Spleen (tissue), 11 donors: ENCODE data around the gene TMEM209. TPM values are rescaled to one million over a fixed set of nuclear protein-coding genes. Genes with fewer than 3 reads are reported as not detected.

ENCODE experiments used
- DNase-seq: peaks from one replicate; pipeline ENCODE4 v3.0.0-alpha.2; 2020
- H3K27ac ChIP-seq, 8 donors: fragments of 200-600 bp; sonication (generic) in 7 of 8; 1 replicate in 4 of 8; 2 replicates in 4 of 8; pipeline versions ENCODE4 v1.5.0 to v1.8.0; 2016 to 2021; ENCODE audit warnings: inconsistent platforms in 4 of 8, mild to moderate bottlenecking in 4 of 8, moderate library complexity in 1 of 8
- H3K27me3 ChIP-seq, 7 donors: fragments of 200-600 bp; sonication (generic) in 6 of 7; replicated peaks in 1 of 7; 1 replicate in 4 of 7; 2 replicates in 3 of 7; pipeline versions ENCODE4 v1.5.0 to v1.8.0; 2016 to 2021; ENCODE audit warnings: inconsistent platforms in 3 of 7, mild to moderate bottlenecking in 1 of 7
- H3K36me3 ChIP-seq, 6 donors: fragments of 200-600 bp; sonication (generic) in 5 of 6; 1 replicate in 4 of 6; 2 replicates in 2 of 6; pipeline versions ENCODE4 v1.5.0 to v1.8.0; 2016 to 2021; ENCODE audit warnings: inconsistent platforms in 2 of 6
- H3K4me1 ChIP-seq, 6 donors: fragments of 200-600 bp; sonication (generic) in 5 of 6; 1 replicate in 3 of 6; 2 replicates in 3 of 6; pipeline versions ENCODE4 v1.5.0 to v1.8.0; 2016 to 2021; ENCODE audit warnings: inconsistent platforms in 3 of 6
- H3K4me3 ChIP-seq, 8 donors: fragments of 200-600 bp; sonication (generic) in 7 of 8; 1 replicate in 4 of 8; 2 replicates in 4 of 8; pipeline versions ENCODE4 v1.5.0 to v1.8.0; 2016 to 2021; ENCODE audit warnings: inconsistent platforms in 4 of 8, mild to moderate bottlenecking in 4 of 8, moderate library complexity in 2 of 8
- H3K9me3 ChIP-seq, 8 donors: fragments of 200-600 bp; sonication (generic) in 7 of 8; 1 replicate in 4 of 8; 2 replicates in 4 of 8; pipeline versions ENCODE4 v1.5.0 to v1.8.0; 2016 to 2021; ENCODE audit warnings: inconsistent platforms in 4 of 8
- POLR2A ChIP-seq, 3 donors: fragments of 450-650 bp; IDR thresholded peaks; one replicate each; pipeline ENCODE4 v1.5.1; 2017; ENCODE audit warnings: antibody characterized with exemption in 3 of 3, mild to moderate bottlenecking in 1 of 3
- POLR2AphosphoS5 ChIP-seq, 3 donors: sonication (generic); formaldehyde crosslinking; IDR thresholded peaks; one replicate each; pipeline ENCODE4 v1.5.1; 2017; ENCODE audit warnings: antibody characterized with exemption in 3 of 3
- WGBS, 5 donors: extraction: QIAGEN DNeasy Blood & Tissue Kit in 3 of 5; methylation state at CpG; one replicate each; pipeline versions ENCODE4 v1.1.5 to v1.1.7; 2013 to 2018; 5-methylcytosine and 5-hydroxymethylcytosine counted together
- intact Hi-C: fragments of 100-400 bp; cut with DNase I; formaldehyde crosslinking; loops from one replicate; pipeline ENCODE4 v1.15.0; 2023; ENCODE audit warnings: low total_unique reads
- polyA plus RNA-seq, 3 donors: library from polyadenylated mRNA; stranded (reverse); fragments of 200-250 nt; gene quantifications; one replicate each; pipeline ENCODE4 v1.2.1, GENCODE V29; 2013
- total RNA-seq, 7 donors: library from RNA; depleted of rRNA in 3 of 7; stranded (reverse); fragments of >200 nt in 3 of 7; fragmentation: NEBNext Ultra II Directional in 4 of 7; extraction: Animal tissue kit (Norgen Biotek cat#: 25700) in 4 of 7; gene quantifications; one replicate each; pipeline versions ENCODE4 v1.1.0 to v1.2.1, GENCODE V29; 2016 to 2021
- TF ChIP-seq, protein P1 (sequence below), 11 experiments: fragments of 200-600 bp in 7 of 11; fragments of 450-650 bp in 4 of 11; sonication (generic) in 4 of 11; IDR thresholded peaks in 8 of 11; conservative IDR thresholded peaks in 3 of 11; 1 replicate in 7 of 11; 2 replicates in 4 of 11; pipeline versions ENCODE4 v1.4.0 to v1.8.0; 2016 to 2021; ENCODE audit warnings: antibody characterized with exemption in 11 of 11, inconsistent platforms in 4 of 11, mild to moderate bottlenecking in 1 of 11
- donor health status: healthy with polysubstance abuse.
- donor health status: DM: no; HTN: no; CAD: no; lungs with moderate emphysema.
- donor health status: DM: no; HTN: no; CAD: no.
- donor health status: Bipolar disorder and iron deficiency.
- donor health status: healthy.
- donor health status: DM: no; HTN: no; CAD: no.
- donor health status: DM: yes; HTN: yes; CAD: no.

Gene TMEM209
- total and polyA plus RNA-seq, 10 donors = 5.9 to 25.4 (median 17.4) TPM

DNA sequence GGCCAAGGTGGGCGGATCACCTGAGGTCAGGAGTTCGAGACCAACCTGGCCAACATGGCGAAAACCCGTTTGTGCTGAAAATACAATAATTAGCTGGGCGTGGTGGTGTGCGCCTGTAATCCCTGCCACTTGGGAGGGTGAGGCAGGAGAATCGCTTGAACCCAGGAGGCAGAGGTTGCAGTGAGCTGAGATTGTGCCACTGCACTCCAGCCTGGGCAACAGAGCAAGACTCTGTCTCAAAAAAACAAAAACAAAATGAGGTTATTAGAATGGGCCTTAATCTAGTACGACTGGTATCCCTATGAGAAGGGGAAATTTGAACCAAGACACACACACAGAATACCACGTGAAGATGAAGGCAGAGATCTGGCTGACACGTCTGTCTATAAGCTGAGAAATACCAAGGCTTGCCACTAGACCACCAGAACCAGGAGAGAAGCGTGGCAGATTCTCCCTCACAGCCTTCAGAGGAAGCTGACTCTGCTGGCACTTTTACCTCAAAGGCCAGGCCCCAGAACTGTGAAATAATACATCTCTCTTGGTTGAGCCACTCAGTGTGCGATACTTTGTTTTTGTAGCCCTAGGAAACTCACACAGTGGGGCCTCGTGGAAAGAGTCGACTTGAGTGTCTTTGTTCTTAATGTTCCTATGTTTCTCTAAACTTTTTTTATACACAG is 59.6 kb downstream of the TMEM209 start:
- intact Hi-C loops = no loop called here
- peak; percentile 50 for DNase-seq
- Histone ChIP-seq H3K4me3 (no peak overlapping the region), H3K4me1 (peaks cover 5 to 55% (median 32%) of the 10 kb centered on the region in 6 donors), H3K27ac (peak overlapping the region in 1 of 8 donors; percentile 21), H3K36me3 (peaks cover 0 to 2% (median 0%) of the 10 kb centered on the region in 6 donors), H3K9me3 (no peaks in the 10 kb centered on the region), H3K27me3 (no peaks in the 10 kb centered on the region)
- WGBS, 5 donors = 87 to 93% (median 91%) methylated on average over 14 of the region's 14 CpGs
- no peak for TF ChIP-seq POLR2AphosphoS5 (IDR thresholded peaks at IDR 0.05)
- TF ChIP-seq POLR2A (IDR thresholded peaks at IDR 0.05) = no peak
- TF ChIP-seq, protein P1, sequence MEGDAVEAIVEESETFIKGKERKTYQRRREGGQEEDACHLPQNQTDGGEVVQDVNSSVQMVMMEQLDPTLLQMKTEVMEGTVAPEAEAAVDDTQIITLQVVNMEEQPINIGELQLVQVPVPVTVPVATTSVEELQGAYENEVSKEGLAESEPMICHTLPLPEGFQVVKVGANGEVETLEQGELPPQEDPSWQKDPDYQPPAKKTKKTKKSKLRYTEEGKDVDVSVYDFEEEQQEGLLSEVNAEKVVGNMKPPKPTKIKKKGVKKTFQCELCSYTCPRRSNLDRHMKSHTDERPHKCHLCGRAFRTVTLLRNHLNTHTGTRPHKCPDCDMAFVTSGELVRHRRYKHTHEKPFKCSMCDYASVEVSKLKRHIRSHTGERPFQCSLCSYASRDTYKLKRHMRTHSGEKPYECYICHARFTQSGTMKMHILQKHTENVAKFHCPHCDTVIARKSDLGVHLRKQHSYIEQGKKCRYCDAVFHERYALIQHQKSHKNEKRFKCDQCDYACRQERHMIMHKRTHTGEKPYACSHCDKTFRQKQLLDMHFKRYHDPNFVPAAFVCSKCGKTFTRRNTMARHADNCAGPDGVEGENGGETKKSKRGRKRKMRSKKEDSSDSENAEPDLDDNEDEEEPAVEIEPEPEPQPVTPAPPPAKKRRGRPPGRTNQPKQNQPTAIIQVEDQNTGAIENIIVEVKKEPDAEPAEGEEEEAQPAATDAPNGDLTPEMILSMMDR (IDR thresholded peaks at IDR 0.05 in 8 of 11, conservative IDR thresholded peaks at IDR 0.05 in 3 of 11) = no peak

DNA sequence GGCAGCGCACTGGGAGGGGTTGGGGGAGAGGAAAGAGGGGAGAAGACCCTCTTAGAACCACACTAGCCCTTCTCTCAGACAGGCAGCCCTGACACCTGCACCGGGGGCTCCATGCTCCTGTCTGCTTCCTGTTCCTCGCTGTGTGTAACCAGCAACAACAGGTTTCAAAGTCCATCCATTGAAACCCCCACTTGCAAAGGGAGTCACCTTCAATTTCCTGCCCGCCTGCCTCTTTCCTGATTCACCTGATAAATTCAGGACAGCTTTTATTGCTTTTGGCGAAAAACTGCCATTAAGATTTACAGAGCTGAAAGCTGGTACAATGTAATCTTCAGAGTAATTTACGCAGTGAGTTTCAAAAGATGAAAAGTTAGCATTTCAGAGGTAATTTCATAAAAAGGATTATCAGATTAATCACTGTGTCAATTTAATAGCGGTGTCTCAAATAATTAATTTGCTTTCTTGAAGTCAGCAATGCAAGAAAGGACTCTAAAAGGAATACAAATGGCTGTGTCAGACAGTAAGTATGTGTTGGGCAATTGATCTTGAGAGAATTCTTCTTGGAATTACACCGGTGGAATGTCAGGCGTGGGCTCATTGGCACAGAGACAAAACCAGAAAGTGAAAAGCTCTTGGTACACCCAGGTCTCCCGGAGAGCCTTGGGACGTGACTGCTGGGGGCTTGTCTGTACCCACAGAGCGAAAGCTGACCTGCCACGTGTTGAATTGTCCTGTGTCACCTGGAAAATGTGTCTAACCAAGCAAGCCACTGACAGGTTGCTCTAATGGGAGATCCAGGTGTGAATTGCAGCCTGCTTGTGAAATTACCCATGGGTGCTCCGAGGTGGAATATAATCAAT is 60.7 kb downstream of the TMEM209 start:
- H3K4me1 ChIP-seq = peaks cover 5 to 50% (median 27%) of the 10 kb centered on the region in 6 donors
- intact Hi-C loops = no loop called here
- peaks cover 0 to 12% (median 0%) of the 10 kb centered on the region in 6 donors for H3K36me3 ChIP-seq
- no peaks in the 10 kb centered on the region for H3K27me3 ChIP-seq
- H3K4me3 ChIP-seq = no peak overlapping the region
- WGBS, 5 donors = 73 to 83% (median 77%) methylated on average over 14 of the region's 14 CpGs
- TF ChIP-seq, protein P1 (IDR thresholded peaks at IDR 0.05 in 8 of 11, conservative IDR thresholded peaks at IDR 0.05 in 3 of 11) = no peak
- TF ChIP-seq POLR2AphosphoS5 (IDR thresholded peaks at IDR 0.05) (no peak), POLR2A (IDR thresholded peaks at IDR 0.05) (no peak)
- peak; percentile 56 for DNase-seq
- H3K27ac ChIP-seq = no peak overlapping the region
- no peaks in the 10 kb centered on the region for H3K9me3 ChIP-seq

- Histone ChIP-seq H3K36me3 (peaks cover 0 to 18% (median 2%) of the 10 kb centered on the region in 6 donors), H3K4me3 (no peak overlapping the region), H3K9me3 (no peaks in the 10 kb centered on the region), H3K4me1 (peaks cover 5 to 44% (median 23%) of the 10 kb centered on the region in 6 donors), H3K27ac (no peak overlapping the region), H3K27me3 (no peaks in the 10 kb centered on the region)
- WGBS, 5 donors = 79 to 88% (median 79%) methylated on average over 3 of the region's 3 CpGs
- TF ChIP-seq POLR2AphosphoS5 (IDR thresholded peaks at IDR 0.05) = no peak
- TF ChIP-seq POLR2A (IDR thresholded peaks at IDR 0.05) = no peak
- TF ChIP-seq, protein P1 (IDR thresholded peaks at IDR 0.05 in 8 of 11, conservative IDR thresholded peaks at IDR 0.05 in 3 of 11) = no peak
- no peak for DNase-seq
- intact Hi-C loops = no loop called here
Observed at GRCh38 chr7:130143986-130144311, 61.3 kb downstream of the TMEM209 start.

DNA sequence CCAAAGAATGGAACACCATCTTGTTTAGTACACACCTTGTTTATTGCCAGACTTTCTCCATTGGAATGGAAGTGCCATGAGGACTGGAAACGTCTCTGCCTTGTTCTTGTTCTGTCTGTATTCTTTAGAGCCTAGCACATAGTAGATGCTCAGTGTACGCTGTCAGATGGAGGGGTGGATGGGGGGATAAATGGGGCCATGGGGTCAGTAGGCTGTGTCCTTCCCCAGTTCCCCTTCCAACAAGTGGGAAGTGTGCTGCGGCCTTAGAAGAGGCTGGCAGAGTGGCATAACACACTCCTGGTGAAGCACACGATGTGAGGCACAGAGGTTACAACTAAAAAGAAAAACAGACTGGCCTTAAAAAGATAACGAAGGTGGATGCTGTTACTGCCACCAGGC is 61.9 kb downstream of the TMEM209 start:
- Histone ChIP-seq H3K9me3 (no peaks in the 10 kb centered on the region), H3K27ac (peak overlapping the region in 1 of 8 donors; percentile 75), H3K4me3 (no peak overlapping the region), H3K36me3 (peaks cover 0 to 24% (median 2%) of the 10 kb centered on the region in 6 donors), H3K27me3 (no peaks in the 10 kb centered on the region), H3K4me1 (peaks cover 5 to 38% (median 21%) of the 10 kb centered on the region in 6 donors)
- TF ChIP-seq POLR2A (IDR thresholded peaks at IDR 0.05) (no peak), POLR2AphosphoS5 (IDR thresholded peaks at IDR 0.05) (no peak)
- TF ChIP-seq, protein P1 (IDR thresholded peaks at IDR 0.05 in 8 of 11, conservative IDR thresholded peaks at IDR 0.05 in 3 of 11) = no peak
- intact Hi-C loops = no loop called here
- DNase-seq = no peak
- WGBS, 5 donors = 84 to 98% (median 93%) methylated on average over 5 of the region's 5 CpGs
